ENCODE measurements around the gene MACROD1. TPM values are rescaled to one million over a fixed set of nuclear protein-coding genes. Genes with fewer than 3 reads are reported as not detected.

MACROD1 gene
- total and polyA plus RNA-seq, 12 donors, result 5.5 to 62.9 (median 26.8) TPM

- no peaks in the 10 kb centered on the region for H3K27me3 ChIP-seq
- no peak overlapping the region for H3K4me3 ChIP-seq
- no peak for TF ChIP-seq POLR2A (IDR thresholded peaks at IDR 0.05)
- no peak for TF ChIP-seq CTCF (IDR thresholded peaks at IDR 0.05)
- no peaks in the 10 kb centered on the region for H3K36me3 ChIP-seq (replicated peaks in 1 of 2)
- intact Hi-C loops (cut with DNase I), result no loop called here
- DNase-seq, result no peak
- no peak overlapping the region for H3K27ac ChIP-seq
- H3K9me3 ChIP-seq (replicated peaks in 1 of 3), result no peaks in the 10 kb centered on the region
- 91 to 97% (median 94%) methylated on average over 15 to 32 of the region's 32 CpGs for WGBS, 4 donors
- H3K4me1 ChIP-seq (replicated peaks in 1 of 2), result no peaks in the 10 kb centered on the region
Observed at GRCh38 chr11:64117763-64118459, 48.0 kb downstream of the MACROD1 start.

GRCh38 chr11:64115531-64116522, 50.1 kb downstream of the MACROD1 start:
- no peak for TF ChIP-seq CTCF (IDR thresholded peaks at IDR 0.05)
- TF ChIP-seq POLR2A (IDR thresholded peaks at IDR 0.05), result no peak
- Histone ChIP-seq H3K27me3 (no peaks in the 10 kb centered on the region), H3K9me3 (replicated peaks in 1 of 3) (no peaks in the 10 kb centered on the region), H3K4me3 (no peak overlapping the region), H3K36me3 (replicated peaks in 1 of 2) (no peaks in the 10 kb centered on the region), H3K4me1 (replicated peaks in 1 of 2) (no peaks in the 10 kb centered on the region), H3K27ac (no peak overlapping the region)
- intact Hi-C loops (cut with DNase I), result no loop called here
- WGBS, 4 donors, result 87 to 93% (median 91%) methylated on average over 44 to 47 of the region's 47 CpGs
- DNase-seq, result no peak

- 83 to 97% (median 91%) methylated on average over 2 of the region's 2 CpGs for WGBS, 4 donors
- H3K36me3 ChIP-seq (replicated peaks in 1 of 2), result no peaks in the 10 kb centered on the region
- TF ChIP-seq CTCF (IDR thresholded peaks at IDR 0.05), result no peak
- no peak for TF ChIP-seq POLR2A (IDR thresholded peaks at IDR 0.05)
Observed at GRCh38 chr11:64114231-64114630, 51.7 kb downstream of the MACROD1 start.

DNA sequence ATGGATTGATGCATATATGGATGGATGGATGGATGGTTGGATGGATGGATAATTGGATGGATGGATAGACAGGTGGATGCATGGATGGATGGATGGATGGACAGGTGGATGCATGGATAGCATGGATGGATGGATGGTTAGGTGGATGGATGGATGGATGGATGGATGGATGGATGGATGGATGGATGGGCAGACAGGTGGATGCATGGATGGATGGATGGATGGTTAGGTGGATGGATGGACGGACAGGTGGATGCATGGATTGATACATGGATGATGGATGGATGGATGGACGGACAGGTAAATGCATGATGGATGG, 52.5 kb downstream of the MACROD1 start:
- H3K27ac ChIP-seq, result no peak overlapping the region
- no peak overlapping the region for H3K4me3 ChIP-seq
- H3K36me3 ChIP-seq (replicated peaks in 1 of 2), result no peaks in the 10 kb centered on the region
- no peaks in the 10 kb centered on the region for H3K4me1 ChIP-seq (replicated peaks in 1 of 2)
- no peak for DNase-seq
- no peaks in the 10 kb centered on the region for H3K27me3 ChIP-seq
- TF ChIP-seq POLR2A (IDR thresholded peaks at IDR 0.05) (no peak), CTCF (IDR thresholded peaks at IDR 0.05) (no peak)
- WGBS, 4 donors, result 88 to 100% (median 93%) methylated on average over 2 of the region's 2 CpGs
- intact Hi-C loops (cut with DNase I), result no loop called here
- H3K9me3 ChIP-seq (replicated peaks in 1 of 3), result no peaks in the 10 kb centered on the region

More at GRCh38 chr11:64114231-64114630, 51.7 kb downstream of the MACROD1 start:
- Histone ChIP-seq H3K4me1 (replicated peaks in 1 of 2) (no peaks in the 10 kb centered on the region), H3K27me3 (no peaks in the 10 kb centered on the region), H3K27ac (no peak overlapping the region), H3K4me3 (no peak overlapping the region), H3K9me3 (replicated peaks in 1 of 3) (no peaks in the 10 kb centered on the region)
- no peak for DNase-seq
- intact Hi-C loops (cut with DNase I), result no loop called here

All from adrenal gland (tissue), 12 donors.